ENCODE results near the gene STYXL1.
A peak's percentile ranks its signal among the peaks of the same experiment; 100 is the strongest.

The STYXL1 gene

DNA sequence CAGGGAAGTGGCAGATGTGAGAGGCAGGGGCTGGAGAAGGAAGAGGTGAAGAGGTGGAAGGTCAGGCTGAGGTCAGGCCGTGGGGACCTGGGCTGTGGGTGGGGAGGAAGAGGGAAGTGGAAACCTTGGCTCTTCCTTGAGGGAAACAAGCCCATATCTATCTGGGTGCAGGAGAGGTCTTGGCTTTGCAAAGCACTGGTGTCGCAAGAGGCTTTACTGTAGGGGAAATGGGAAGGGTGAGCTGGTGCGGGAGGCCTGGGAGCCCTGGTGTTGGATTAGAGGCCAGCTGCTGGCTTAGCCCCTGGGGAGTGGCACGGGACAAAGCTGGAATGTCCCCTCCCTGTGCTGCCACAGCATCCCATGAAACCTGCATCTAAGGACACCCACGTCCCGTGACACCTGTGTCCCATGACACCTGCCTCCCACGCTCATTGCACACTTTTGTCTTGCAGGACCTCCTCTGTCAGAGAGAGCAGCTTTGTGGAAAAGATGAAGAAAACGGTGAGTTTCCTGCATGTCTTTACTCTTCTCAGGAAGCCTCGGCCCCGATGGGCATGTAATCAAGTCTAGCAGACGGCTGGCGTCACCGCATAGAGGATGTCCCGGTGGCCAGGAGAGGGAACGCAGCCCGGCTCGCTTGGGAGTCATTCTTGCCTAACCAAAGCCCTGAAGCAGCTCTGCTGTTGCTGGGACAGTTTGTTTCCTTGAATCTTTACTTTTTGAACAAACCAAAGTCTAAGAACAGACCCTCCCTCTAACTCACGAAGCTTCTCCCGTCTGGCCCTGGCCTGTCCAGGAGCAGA is 75.6 kb downstream of the STYXL1 start:
- DNase-seq = no peak

DNA sequence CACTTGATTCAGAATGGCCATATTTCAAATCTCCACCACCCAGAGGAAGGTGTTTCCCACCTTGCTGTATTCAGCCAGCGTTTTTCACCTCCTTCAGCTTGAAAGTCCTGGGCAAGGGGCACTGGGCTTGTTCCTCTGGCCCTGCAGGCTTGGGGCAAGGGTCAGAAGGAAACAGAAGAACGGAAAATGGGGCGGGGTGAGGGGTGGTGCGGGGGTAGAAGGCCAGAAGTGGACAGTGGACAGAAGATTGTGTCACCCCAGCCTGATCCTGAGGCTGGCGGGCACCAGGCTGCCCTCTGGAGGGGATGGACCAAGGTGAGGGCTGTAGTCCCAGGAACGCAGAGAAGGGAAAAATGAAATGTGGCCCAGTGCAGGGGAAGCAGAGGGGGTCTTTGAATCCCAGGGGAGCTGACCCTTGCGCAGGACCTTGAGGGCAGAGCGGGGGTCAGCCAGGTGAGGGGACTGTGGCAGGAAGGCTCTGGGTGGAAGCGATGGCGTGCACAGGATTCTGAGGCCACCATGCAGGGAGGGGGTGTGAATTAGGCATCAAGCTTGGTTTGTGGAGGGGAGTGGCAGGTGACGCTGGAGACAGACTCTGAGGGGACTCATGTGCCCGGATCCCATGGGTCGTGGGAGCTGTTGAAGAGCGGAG is 76.4 kb downstream of the STYXL1 start:
- DNase-seq = no peak

DNA sequence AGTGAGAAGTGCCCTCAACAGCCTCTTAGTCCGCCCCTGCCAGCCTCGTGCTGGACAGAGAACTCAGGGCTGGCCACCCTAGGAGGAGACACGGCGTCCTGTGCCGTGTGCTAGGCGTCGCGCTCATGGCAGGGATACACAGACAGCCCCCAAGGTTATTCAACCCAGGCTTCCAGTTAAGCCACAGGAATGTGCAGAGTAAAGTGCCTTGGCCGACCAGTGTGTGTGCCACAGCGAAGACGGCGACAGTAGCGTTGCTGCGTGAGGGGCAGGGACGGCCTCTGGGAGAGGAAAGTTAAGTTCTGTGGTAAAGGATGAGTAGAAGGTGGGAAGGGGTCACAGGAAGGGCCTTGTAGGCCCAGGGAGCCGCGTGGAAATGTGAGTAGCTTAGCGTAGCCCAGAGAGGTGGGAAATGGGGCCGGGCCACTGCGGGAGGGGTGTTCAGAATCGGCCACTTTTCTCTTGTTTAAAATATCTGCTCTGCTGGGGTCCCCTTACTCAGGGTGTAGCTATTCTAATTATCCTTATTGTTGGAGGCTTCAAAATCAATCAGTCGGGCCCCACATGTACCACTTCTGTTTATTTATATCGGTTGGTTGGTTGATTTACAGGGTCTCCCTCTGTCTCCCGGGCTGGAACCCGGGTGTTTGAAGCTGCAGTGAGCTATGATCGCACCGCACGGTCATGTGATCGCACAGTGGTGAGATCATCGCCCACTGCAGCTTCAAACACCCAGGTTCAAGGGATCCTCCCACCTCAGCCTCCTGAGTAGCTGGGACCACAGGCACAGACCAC is 77.9 kb downstream of the STYXL1 start:
- no peak for DNase-seq

DNA sequence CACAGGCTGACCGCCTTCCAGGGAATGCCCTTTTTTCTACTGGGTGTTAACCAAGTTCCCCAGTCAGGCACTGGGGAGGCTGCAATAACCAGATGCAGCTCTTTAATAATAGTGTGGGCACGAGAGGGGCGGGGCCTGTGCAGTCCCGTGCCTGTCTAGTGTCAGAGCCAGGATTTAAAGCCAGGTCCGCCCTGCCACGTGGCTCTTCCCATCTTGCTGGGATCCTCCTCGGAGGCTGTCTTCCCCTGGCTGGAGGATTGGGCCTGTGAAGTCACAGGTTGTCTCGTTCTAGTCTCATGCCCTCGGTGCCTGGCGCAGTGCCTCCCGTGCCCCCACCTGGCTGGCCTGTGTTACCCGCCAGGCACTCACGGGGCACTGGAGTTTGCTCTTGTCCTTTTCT is 78.6 kb downstream of the STYXL1 start:
- DNase-seq = no peak

DNA sequence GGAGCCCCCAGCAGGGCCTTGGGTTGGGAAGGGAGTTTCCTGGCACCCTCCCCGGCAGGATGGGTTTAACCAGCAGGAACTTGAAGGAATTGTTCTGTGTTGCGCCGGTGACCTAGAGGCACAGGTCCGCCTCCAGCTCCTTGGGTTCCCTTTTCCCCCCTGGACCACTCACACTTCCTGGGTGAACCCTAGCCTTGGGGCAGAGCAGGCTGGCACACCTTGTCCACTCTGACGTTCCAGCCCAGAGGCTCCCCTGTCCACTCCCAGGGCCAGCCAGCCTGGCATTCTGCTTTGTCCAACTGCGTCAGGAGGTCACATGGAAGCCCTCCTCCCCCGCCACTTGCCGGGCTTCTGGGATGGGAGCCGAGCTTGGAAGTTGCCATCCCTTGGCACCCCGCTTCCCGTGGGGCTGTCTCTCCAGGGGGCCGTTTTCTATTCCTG is 79.2 kb downstream of the STYXL1 start:
- no peak for DNase-seq

DNA sequence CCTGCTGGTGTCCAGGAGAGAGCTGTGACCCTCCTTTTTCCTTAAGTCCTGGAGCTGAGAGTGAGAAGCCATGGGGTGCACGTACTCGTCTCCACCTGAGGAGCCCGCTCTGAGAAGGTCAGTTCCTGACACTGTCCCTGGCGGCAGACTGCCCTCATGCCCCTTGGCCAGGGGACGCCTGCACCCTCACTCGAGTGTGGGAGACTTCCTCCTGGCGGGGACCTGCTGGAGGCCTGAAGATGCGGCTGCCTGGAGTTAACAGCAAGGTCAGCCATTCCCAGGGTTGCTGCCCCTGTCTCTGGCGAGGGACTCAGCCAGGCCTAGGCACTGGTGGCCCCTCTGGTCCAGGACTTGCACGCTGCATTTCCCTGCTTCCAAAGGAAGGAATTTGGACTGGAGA is 79.8 kb downstream of the STYXL1 start:
- DNase-seq = no peak

DNA sequence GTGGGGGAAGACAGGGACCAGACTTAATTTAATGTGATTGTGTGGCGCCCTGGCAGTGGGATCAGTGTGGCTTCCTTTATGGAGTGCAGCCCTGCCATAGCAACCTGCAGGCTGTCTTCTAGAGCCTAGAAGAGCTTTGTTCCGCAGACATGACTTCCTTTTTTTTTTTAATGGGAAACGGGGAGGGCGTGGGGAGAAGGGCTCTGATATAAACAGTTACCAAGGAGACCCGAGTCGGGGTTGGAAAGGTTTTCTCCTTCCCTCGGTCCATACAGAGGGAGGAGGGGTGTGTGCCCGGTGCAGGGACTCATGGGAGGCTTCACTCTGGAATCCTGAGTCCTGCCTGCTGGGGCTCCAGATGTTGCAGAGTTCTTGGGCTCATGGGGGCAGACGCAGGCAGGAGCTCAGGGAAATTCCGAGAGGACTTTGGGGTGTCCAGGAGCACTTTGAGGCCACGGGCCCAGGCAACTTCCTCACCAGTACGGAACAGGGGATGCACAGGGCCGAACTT is 80.3 kb downstream of the STYXL1 start:
- DNase-seq = no peak

DNA sequence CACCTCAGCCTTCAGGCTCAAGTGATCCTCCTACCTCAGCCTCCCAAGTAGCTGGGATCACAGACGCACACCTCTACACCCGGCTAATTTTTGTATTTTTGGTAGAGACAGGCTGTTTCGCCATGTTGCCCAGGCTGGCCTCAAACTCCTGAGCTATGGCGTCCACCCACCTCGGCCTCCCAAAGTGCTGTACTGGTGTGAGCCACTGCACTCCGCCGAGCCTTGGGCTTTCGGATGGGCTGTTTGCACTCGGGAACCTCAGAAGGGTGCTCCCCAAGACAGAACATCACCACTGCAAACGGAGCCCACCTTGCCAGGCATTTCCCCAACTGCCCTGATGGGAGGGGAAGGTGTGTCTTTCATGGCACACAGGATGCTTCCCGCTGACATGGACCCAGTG is 80.7 kb downstream of the STYXL1 start:
- DNase-seq = no peak

DNA sequence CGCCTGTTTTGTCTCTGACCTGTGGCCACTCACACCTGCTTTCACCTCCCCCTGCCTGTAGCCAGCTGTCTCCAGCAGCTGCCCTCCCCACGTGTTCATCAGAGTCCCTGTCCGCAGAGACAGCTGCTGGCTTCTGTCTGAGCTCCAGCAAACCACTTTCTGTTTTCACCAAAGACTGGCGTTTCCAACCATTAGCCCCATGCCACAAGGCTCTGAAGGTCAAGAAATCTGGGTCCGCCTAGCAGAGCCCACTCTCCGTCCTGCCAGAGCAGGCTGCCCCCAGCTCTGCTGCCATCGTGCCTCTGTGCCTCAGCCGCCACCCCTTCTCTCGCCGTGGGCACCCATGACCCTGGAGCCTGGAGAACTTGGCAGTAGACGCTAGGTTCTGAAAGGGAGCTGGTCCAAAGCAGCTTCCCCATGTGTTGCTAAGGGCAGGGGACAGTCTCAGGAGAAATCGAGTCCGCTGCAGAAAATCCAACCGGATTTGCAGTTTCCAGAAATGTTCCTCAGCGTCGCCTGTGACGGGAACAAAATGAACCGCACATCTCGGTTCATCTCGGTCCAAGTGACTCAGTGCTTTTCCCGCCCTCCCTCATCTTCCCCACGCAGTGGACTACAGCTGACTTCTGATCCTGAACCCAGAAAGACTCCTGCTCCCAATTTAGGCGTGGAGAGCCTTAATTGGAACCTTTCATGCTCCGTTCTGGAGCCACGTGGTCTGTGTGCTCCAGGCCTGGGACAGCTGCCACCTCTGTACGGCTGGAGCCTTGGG is 81.4 kb downstream of the STYXL1 start:
- DNase-seq = peak; percentile 57

DNA sequence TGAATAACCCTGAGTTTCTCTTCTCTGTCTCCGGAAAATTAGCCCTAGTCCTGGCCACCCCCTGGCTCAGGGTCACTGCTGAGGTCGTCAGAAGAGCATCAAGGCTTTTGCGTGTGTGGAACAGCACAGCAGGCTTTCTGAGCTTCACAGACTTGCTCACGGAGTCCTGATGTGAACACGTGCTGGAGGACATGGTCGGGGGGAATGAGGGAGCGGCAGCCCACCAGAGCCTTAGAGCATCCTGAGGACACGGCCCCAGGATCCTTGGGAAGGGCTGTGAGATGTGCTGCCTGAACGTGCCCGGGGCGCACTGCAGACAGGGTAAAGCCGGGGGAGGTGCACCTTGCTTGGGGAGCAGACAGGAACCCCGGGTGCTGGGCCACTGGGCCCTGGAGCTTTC is 82.2 kb downstream of the STYXL1 start:
- no peak for DNase-seq

DNA sequence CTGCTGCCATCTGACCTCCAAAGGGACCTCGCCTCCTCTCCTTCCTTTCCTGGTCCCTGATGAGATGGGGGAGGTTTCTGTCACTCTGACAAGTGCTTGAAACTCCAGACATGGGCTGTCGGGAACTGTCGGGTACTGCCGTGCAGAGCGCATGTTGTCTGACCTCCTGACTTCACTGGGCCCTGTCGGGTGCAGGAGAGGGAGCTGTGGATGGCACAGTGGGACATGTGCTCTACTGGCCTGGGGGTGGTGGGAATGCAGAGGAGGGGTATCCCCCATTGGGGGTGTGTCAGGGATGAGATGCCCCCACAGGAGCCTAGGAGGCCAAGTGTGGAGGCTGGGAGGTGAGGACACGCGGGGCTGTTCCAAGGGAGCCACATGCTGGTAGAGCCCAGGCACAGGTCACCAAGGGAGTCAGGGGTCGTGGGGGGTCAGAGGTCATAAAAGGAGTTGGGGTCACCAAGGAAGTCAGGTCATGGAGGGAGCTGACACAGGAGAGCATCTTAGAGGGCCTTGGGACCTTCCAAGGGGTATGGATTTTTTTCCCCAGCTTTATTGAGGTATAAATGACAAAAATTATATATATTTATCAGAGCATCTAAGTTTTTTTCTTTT is 84.3 kb downstream of the STYXL1 start:
- no peak for DNase-seq

DNA sequence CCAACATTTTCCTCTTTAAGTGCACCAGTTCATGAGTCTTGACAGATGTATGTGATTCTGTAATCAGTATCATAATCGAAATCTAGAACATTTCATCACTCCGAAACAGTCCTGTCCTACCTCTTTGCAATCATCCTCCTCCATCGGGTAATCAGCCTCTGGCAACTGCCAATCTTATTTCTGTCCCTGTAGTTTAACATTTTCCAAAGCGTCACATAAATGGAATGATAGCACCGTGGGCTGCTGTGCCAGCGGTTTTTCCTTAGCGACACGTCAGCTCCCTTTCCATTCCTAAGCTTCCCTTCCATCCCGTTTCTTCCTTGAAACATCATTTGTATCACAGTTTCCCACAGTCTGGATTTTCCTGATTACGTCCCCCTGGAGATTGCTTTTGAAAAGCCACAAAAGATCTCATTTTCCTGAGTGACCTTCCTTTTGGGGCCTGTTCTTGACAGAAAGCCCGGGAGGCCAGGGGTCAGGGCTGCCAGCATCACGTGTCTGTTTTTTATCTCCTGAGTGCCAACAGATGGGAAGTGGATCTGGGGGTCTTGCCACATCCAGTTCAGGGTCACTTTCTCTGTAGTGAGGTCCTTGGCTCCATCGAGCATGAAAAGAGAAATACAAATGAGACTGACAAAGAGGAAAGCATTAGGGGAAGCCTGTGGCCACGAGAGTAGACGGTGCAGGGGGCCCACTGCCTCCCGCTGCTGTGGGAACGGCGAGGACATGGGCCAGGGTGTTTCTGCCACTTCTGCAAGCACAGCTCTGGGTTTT is 85.0 kb downstream of the STYXL1 start:
- DNase-seq = no peak

DNA sequence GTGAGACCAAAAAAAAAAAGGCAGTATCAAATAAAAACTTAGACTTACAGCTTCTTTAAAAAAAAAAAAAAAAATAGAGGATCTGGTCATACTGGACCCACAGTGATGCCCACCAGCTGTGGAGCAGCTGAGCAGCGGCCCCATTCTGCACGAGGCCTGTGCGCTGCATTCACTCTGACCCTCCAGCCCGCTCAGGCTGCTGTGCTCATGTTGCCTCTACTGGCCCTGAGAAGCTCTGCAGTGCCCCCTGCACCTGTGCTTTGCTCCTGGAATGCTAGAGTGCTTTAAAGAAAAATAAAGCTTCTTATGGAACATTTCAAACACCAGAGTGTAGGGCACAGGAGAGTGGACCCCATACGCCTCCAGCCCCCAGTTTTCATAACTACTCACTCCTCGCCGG is 86.6 kb downstream of the STYXL1 start:
- no peak for DNase-seq

DNA sequence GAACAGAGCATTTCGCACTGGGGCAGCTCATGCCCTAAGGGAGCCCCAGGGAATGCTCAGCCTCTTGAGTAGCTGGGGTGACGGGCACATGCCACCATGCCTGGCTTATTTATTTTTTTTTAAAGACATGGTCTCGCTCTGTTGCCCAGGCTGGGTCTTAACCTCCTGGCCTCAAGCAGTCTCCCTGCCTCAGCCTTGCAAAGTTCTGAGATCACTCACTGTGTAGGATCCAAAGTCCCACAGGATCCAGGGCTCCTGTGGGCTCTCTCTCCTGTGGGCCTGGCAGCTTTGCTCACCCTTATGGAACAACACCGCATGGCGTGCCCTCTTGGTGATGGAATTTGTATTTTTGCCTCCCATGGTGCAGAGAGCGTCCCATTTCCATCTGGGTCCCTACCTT is 87.4 kb downstream of the STYXL1 start:
- no peak for DNase-seq

DNA sequence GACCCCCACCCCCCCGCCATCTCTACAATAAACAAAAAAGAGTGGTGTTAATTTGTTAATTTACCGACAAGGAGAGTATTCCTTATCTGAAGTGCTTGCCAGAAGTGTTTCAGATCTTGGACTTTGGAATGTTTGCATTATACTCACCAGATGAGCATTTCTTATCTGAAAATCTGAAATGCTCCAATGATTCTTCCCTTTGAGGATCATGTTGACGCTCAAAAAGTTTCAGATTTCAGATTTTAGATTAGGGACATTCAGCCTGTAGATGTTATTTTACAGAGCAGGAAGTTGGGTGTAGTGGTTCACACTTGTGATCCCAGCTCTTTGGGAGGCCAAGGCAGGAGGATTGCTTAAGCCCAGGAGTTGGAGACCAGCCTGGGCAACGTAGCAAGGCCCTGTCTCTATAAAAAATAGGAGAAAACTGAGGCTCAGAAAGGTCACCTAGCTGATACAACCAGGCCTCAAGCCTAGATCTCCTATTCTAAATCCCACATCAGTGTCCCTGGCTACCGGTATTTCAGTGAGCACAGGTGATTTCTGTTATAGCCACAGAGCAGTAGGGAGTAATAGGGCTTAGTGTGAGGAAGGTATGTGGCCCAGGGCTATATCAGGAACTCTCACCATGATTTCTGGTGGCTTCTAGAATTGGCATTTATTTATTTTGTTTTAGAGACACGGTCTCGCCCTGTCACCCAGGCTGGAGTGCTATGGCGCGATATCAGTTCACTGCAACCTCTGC is 88.8 kb downstream of the STYXL1 start:
- DNase-seq = no peak

DNA sequence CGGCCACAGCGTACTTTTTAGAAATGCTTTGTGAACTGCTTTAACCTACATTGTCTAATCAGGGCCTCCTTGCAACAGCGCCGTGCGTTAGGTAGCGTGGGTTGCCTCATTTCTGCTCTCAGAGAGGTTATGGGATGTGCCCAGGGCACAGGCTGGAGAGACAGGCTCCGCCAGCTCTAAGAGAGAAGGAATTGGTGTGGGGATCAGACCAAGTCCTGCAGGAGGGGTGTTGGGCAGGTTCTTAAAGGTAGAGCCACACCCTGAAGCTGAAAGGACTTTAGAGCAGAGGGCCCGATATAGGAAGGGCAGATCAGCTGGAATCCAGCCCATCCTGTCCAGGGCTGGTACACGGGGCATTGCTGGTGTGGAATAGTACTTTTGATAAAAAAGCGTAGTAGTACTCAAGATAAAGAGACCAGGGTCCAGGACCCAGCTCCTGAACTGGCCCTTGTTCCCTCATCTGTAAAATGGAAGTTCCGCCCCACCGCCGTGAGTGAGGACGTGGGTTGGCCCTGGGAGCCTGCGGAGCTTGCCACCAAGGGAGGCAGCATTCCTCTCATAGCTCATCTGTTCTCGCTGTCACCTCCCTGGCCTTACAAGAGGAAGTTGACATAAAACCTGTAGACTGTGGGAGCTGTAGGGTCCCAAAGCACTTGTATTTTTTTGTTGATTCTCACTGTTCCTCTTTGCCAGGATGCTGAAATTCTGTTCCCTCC is 90.6 kb downstream of the STYXL1 start:
- no peak for DNase-seq

DNA sequence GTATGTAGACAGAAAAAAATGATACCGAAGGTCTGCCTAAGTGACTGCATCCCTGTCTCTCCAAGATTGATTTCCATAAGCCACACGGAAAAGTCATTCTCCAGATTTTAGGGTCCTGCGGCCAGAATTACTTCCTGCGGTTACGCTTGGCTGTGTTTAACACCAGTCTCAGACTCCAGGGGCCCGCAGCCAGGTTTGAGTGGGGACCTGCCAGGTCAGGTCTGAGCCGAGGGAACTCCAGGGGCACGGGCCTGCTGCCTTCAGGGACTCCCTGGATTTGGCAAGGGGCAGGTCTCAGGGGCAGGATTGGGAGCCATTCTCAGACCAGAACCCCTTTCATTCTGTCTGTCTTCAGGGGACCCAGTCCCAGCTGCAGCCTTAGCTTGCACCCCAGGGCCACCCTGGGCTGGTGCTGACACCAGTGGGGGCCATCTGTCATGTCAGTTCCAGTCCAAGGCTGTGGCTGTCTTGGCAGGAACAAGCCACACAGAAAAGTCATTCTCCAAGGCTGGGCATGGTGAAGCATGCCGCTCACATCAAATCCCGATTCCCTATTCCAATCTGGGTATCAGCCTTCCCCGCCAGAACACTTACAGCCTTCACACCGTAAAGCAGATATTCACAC is 92.4 kb downstream of the STYXL1 start:
- no peak for DNase-seq

DNA sequence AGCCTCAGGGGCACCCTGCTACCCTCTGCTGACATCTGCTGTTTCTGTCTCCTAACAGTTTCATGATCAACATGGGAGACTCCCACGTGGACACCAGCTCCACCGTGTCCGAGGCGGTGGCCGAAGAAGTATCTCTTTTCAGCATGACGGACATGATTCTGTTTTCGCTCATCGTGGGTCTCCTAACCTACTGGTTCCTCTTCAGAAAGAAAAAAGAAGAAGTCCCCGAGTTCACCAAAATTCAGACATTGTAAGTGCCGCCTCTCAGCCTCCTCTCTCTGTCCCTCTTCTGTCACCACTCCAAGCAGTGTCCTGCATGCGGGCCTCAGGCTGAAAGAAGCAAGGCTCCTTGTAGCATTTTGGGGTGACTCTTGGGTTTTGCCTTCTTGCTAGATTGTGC is 93.9 kb downstream of the STYXL1 start:
- no peak for DNase-seq

DNA sequence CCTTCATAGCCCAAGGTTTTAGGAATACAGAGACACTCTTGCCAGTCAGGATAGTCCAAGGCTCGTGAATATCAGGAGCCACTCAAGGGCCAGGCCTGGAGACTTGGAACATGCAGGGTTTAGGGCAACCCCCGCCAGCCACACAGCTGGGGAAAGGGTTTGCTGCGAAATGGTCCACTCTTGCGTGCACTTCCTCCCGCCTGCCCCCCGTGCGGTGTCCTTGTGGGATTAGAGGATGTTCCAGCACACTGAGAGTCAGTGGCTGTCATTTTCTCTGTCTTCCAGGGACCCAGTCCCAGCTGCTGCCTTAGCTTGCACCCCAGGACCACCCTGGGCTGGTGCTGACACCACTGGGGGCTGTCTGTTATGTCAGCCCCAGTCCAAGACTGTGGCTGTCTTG is 94.4 kb downstream of the STYXL1 start:
- no peak for DNase-seq

DNA sequence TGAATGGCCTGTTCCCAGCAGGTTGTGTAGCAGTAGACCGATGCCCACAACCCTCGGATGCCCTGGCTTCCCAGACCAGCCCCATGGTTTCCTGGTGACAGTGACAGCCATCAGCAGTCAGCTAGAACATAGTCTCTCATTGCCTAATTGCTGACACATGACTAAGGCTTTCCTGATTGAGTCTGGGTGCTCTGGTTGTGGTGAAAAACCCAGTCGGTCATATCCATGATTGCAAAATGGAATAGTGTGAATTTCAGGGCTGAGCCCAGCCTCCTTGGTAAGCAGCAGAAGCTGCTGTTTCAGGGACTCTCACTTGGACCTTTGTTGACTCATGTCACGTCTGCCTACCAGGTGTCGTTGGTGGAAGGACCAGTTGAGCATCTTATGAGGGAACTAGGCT is 96.3 kb downstream of the STYXL1 start:
- DNase-seq = no peak

All from NCI-H524 treated with DMSO at 0.1 percent for 48 hours (cell line).